Liver (tissue), 9 donors: Measurements from ENCODE around the gene LGALS16. TPM values are rescaled to one million over a fixed set of nuclear protein-coding genes. Genes with fewer than 3 reads are reported as not detected.

ENCODE experiments used
- DNase-seq: peaks from one replicate; pipeline ENCODE4 v3.0.0-alpha.2; 2017; ENCODE audit warnings: low spot score
- H3K27ac ChIP-seq, 2 donors: one replicate each; pipeline ENCODE4 v1.7.0; 2013; ENCODE audit warnings: inconsistent platforms in 2 of 2, low read length in 2 of 2, control low read depth in 1 of 2, low read depth in 1 of 2, mild to moderate bottlenecking in 1 of 2
- H3K27me3 ChIP-seq, 4 donors: one replicate each; pipeline versions ENCODE4 v1.6.1 to v1.7.0; 2013; ENCODE audit warnings: low read length in 3 of 4, inconsistent platforms in 1 of 4, mild to moderate bottlenecking in 1 of 4, moderate library complexity in 1 of 4; ENCODE audit not compliant: control insufficient read depth in 4 of 4, insufficient read depth in 4 of 4
- H3K36me3 ChIP-seq, 4 donors: one replicate each; pipeline versions ENCODE4 v1.6.1 to v1.7.0; 2013; ENCODE audit warnings: low read length in 3 of 4, mild to moderate bottlenecking in 3 of 4, low read depth in 1 of 4, moderate library complexity in 1 of 4; ENCODE audit not compliant: control insufficient read depth in 4 of 4, insufficient read depth in 3 of 4
- H3K4me1 ChIP-seq, 4 donors: one replicate each; pipeline versions ENCODE4 v1.6.1 to v1.7.0; 2013; ENCODE audit warnings: low read length in 3 of 4, mild to moderate bottlenecking in 3 of 4, moderate library complexity in 1 of 4; ENCODE audit not compliant: control insufficient read depth in 4 of 4, insufficient read depth in 4 of 4
- H3K4me3 ChIP-seq, 3 donors: one replicate each; pipeline versions ENCODE4 v1.6.1 to v1.7.0; 2013; ENCODE audit warnings: low read length in 3 of 3, control low read depth in 1 of 3, low read depth in 1 of 3, mild to moderate bottlenecking in 1 of 3
- H3K9ac ChIP-seq, 2 donors: one replicate each; pipeline ENCODE4 v1.7.0; 2013; ENCODE audit warnings: low read length in 2 of 2, mild to moderate bottlenecking in 2 of 2, moderate library complexity in 2 of 2, control low read depth in 1 of 2, low read depth in 1 of 2
- H3K9me3 ChIP-seq, 4 donors: one replicate each; pipeline versions ENCODE4 v1.6.1 to v1.7.0; 2013; ENCODE audit warnings: low read length in 3 of 4; ENCODE audit not compliant: control insufficient read depth in 4 of 4
- CTCF ChIP-seq: fragments of 150-350 bp; IDR thresholded peaks from 2 replicates; pipeline ENCODE4 v1.5.1; 2017; ENCODE audit warnings: improper control_type of control experiment, low read depth, low read length; ENCODE audit not compliant: missing input control
- EGR1 ChIP-seq, 2 donors: IDR thresholded peaks; 2 replicates each; pipeline ENCODE4 v1.6.1; 2016 to 2018; ENCODE audit warnings: antibody characterized with exemption in 2 of 2, low read depth in 2 of 2
- FOXA1 ChIP-seq: IDR thresholded peaks from 2 replicates; pipeline ENCODE4 v1.6.1; 2016; ENCODE audit warnings: antibody characterized with exemption
- FOXA2 ChIP-seq: IDR thresholded peaks from 2 replicates; pipeline ENCODE4 v1.6.1; 2016; ENCODE audit warnings: antibody characterized with exemption
- GABPA ChIP-seq, 2 donors: IDR thresholded peaks in 1 of 2; conservative IDR thresholded peaks in 1 of 2; 2 replicates each; pipeline ENCODE4 v1.6.1; 2016; ENCODE audit warnings: antibody characterized with exemption in 2 of 2, mild to moderate bottlenecking in 1 of 2, moderate library complexity in 1 of 2
- HNF4A ChIP-seq, 2 donors: conservative IDR thresholded peaks; 2 replicates each; pipeline ENCODE4 v1.6.1; 2016; ENCODE audit warnings: antibody characterized with exemption in 2 of 2, mild to moderate bottlenecking in 2 of 2
- HNF4G ChIP-seq: IDR thresholded peaks from 2 replicates; pipeline ENCODE4 v1.6.1; 2016; ENCODE audit warnings: antibody characterized with exemption
- JUND ChIP-seq, 2 donors: IDR thresholded peaks; 2 replicates each; pipeline ENCODE4 v1.6.1; 2016; ENCODE audit warnings: antibody characterized with exemption in 2 of 2
- MAX ChIP-seq: IDR thresholded peaks from 2 replicates; pipeline ENCODE4 v1.6.1; 2016; ENCODE audit warnings: antibody characterized with exemption
- NR2F2 ChIP-seq: IDR thresholded peaks from 2 replicates; pipeline ENCODE4 v1.6.1; 2016; ENCODE audit warnings: antibody characterized with exemption
- RAD21 ChIP-seq, 2 donors: IDR thresholded peaks; 2 replicates each; pipeline ENCODE4 v1.6.1; 2016; ENCODE audit warnings: antibody characterized with exemption in 2 of 2, mild to moderate bottlenecking in 2 of 2
- REST ChIP-seq: IDR thresholded peaks from 2 replicates; pipeline ENCODE4 v1.6.1; 2016; ENCODE audit warnings: antibody characterized with exemption, mild to moderate bottlenecking
- RXRA ChIP-seq, 2 donors: IDR thresholded peaks; 2 replicates each; pipeline ENCODE4 v1.6.1; 2017 to 2018; ENCODE audit warnings: antibody characterized with exemption in 2 of 2, mild to moderate bottlenecking in 1 of 2
- SP1 ChIP-seq: IDR thresholded peaks from 2 replicates; pipeline ENCODE4 v1.6.1; 2018; ENCODE audit warnings: antibody characterized with exemption, mild to moderate bottlenecking
- TAF1 ChIP-seq: conservative IDR thresholded peaks from 2 replicates; pipeline ENCODE4 v1.6.1; 2016; ENCODE audit warnings: antibody characterized with exemption, mild to moderate bottlenecking
- YY1 ChIP-seq: IDR thresholded peaks from 2 replicates; pipeline ENCODE4 v1.6.1; 2016; ENCODE audit warnings: antibody characterized with exemption, mild to moderate bottlenecking
- WGBS: extraction: QIAGEN DNeasy Blood & Tissue Kit; methylation state at CpG from one replicate; pipeline ENCODE4 v1.1.7; 2013; 5-methylcytosine and 5-hydroxymethylcytosine counted together
- polyA plus RNA-seq, 2 donors: library from polyadenylated mRNA; stranded (reverse) in 1 of 2; unstranded in 1 of 2; fragments of 200-250 nt in 1 of 2; fragments of >200 nt in 1 of 2; fragmentation: Nextera tagmentation in 1 of 2; extraction: Ambion mirVana in 1 of 2; gene quantifications; one replicate each; pipeline versions ENCODE4 v1.2.1 to v1.2.3, GENCODE V29; 2013 to 2015
- total RNA-seq, 2 donors: library from RNA; depleted of rRNA; stranded (reverse); fragments of >200 nt; gene quantifications; one replicate each; pipeline ENCODE4 v1.2.3, GENCODE V29; 2014
- TF ChIP-seq, protein P1 (sequence below): IDR thresholded peaks from 2 replicates; pipeline ENCODE4 v1.6.1; 2016; ENCODE audit warnings: antibody characterized with exemption
- TF ChIP-seq, protein P2 (sequence below): IDR thresholded peaks from 2 replicates; pipeline ENCODE4 v1.6.1; 2016; ENCODE audit warnings: antibody characterized with exemption
- donor health status: healthy.
- donor health status: healthy.
- donor health status: healthy.
- donor health status: healthy.
- donor health status: healthy.

The LGALS16 gene
- total and polyA plus RNA-seq, 4 donors = not detected

DNA sequence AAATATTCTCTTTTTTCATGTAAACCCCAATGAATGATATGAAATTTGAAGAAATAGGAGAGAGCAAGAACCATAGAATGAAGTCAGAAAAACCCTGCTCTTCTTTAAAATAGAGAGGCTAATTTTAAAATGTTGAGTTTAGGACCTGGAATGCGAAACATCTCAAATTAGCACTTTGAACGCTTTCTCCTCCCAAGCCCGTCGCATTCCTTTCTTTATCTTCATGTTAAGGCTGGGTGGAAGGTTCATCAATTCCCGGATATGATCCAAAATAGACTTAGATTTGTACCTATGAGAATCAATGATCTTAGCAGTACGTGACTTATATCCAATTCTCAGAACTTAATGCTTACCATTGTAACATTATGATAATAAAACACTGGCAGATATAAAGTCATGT is 24.1 kb upstream of the LGALS16 start:
- no peak overlapping the region for H3K4me3 ChIP-seq
- TF ChIP-seq REST (no peak), RAD21 (IDR thresholded peaks at IDR 0.05) (no peak), FOXA1 (no peak), SP1 (no peak), FOXA2 (no peak), TAF1 (no peak), MAX (no peak), EGR1 (IDR thresholded peaks at IDR 0.05; ENCODE audit: low read depth in 2 of 2) (no peak), NR2F2 (no peak), CTCF (no peak), HNF4G (no peak), JUND (IDR thresholded peaks at IDR 0.05) (no peak), YY1 (no peak), GABPA (IDR thresholded peaks at IDR 0.05 in 1 of 2, conservative IDR thresholded peaks at IDR 0.05 in 1 of 2) (no peak), RXRA (IDR thresholded peaks at IDR 0.05) (no peak), HNF4A (conservative IDR thresholded peaks at IDR 0.05) (no peak)
- TF ChIP-seq, protein P1, sequence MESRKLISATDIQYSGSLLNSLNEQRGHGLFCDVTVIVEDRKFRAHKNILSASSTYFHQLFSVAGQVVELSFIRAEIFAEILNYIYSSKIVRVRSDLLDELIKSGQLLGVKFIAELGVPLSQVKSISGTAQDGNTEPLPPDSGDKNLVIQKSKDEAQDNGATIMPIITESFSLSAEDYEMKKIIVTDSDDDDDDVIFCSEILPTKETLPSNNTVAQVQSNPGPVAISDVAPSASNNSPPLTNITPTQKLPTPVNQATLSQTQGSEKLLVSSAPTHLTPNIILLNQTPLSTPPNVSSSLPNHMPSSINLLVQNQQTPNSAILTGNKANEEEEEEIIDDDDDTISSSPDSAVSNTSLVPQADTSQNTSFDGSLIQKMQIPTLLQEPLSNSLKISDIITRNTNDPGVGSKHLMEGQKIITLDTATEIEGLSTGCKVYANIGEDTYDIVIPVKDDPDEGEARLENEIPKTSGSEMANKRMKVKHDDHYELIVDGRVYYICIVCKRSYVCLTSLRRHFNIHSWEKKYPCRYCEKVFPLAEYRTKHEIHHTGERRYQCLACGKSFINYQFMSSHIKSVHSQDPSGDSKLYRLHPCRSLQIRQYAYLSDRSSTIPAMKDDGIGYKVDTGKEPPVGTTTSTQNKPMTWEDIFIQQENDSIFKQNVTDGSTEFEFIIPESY = no peak
- TF ChIP-seq, protein P2, sequence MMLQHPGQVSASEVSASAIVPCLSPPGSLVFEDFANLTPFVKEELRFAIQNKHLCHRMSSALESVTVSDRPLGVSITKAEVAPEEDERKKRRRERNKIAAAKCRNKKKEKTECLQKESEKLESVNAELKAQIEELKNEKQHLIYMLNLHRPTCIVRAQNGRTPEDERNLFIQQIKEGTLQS = no peak
- no peaks in the 10 kb centered on the region for H3K36me3 ChIP-seq
- H3K27me3 ChIP-seq = peaks cover 0 to under 1% (median 0%) of the 10 kb centered on the region in 4 donors
- no peaks in the 10 kb centered on the region for H3K4me1 ChIP-seq
- no peak for DNase-seq
- H3K27ac ChIP-seq = no peak overlapping the region
- H3K9me3 ChIP-seq = peaks cover 0 to 3% (median 0%) of the 10 kb centered on the region in 4 donors
- H3K9ac ChIP-seq = no peak overlapping the region
- WGBS = 62% methylated on average over 6 of the region's 6 CpGs
